T-helper 22 cell (primary cell): Measurements from ENCODE around the gene FAM118A.
"Not testable (repeated sequence)": the region's sequence is repeated elsewhere in the genome, so short reads cannot be mapped to it uniquely, and the experiment has no call there.

ENCODE experiments used
- DNase-seq: peaks from one replicate; pipeline ENCODE4 v3.0.0-alpha.2; 2020; ENCODE audit warnings: low read depth

Gene FAM118A

GRCh38 chr22:45330548-45330947 is 20.8 kb downstream of the FAM118A start:
- no peak for DNase-seq

GRCh38 chr22:45331486-45331885 is 21.8 kb downstream of the FAM118A start:
- no peak for DNase-seq

- DNase-seq: no peak
These were observed 22.3 kb downstream of the FAM118A start for GRCh38 chr22:45332001-45332400.

- no peak for DNase-seq
These were observed 24.3 kb downstream of the FAM118A start for GRCh38 chr22:45334068-45334467.

- no peak for DNase-seq
These were observed 24.8 kb downstream of the FAM118A start for GRCh38 chr22:45334528-45334927.

GRCh38 chr22:45335021-45335818 is 25.5 kb downstream of the FAM118A start:
- DNase-seq: no peak

GRCh38 chr22:45335854-45336522 is 26.3 kb downstream of the FAM118A start:
- DNase-seq: no peak

GRCh38 chr22:45336971-45337431 is 27.3 kb downstream of the FAM118A start:
- no peak for DNase-seq

GRCh38 chr22:45337536-45337935 is 27.8 kb downstream of the FAM118A start:
- DNase-seq: no peak

GRCh38 chr22:45338795-45339194 is 29.1 kb downstream of the FAM118A start:
- DNase-seq: no peak

GRCh38 chr22:45340323-45340722 is 30.6 kb downstream of the FAM118A start:
- DNase-seq: no peak

GRCh38 chr22:45341498-45341897 is 31.8 kb downstream of the FAM118A start:
- no peak for DNase-seq

- no peak for DNase-seq
These were observed 33.4 kb downstream of the FAM118A start for GRCh38 chr22:45343143-45343542.

GRCh38 chr22:45344334-45344733 is 34.6 kb downstream of the FAM118A start:
- DNase-seq: no peak

- DNase-seq: no peak
These were observed 40.2 kb downstream of the FAM118A start for GRCh38 chr22:45349916-45350315.

- DNase-seq: no peak
These were observed 42.2 kb downstream of the FAM118A start for GRCh38 chr22:45351956-45352355.

- DNase-seq: not testable (repeated sequence)
These were observed 43.0 kb downstream of the FAM118A start for GRCh38 chr22:45352757-45353156.

GRCh38 chr22:45353786-45354185 is 44.1 kb downstream of the FAM118A start:
- no peak for DNase-seq

GRCh38 chr22:45357490-45357889 is 47.8 kb downstream of the FAM118A start:
- no peak for DNase-seq

GRCh38 chr22:45358127-45358526 is 48.4 kb downstream of the FAM118A start:
- no peak for DNase-seq

GRCh38 chr22:45359627-45360026 is 49.9 kb downstream of the FAM118A start:
- DNase-seq: no peak

- no peak for DNase-seq
These were observed 57.0 kb downstream of the FAM118A start for GRCh38 chr22:45366713-45367112.

GRCh38 chr22:45373592-45373991 is 63.9 kb downstream of the FAM118A start:
- DNase-seq: not testable (repeated sequence)
